GM18867 (cell line): Measurements from ENCODE around the gene ATP13A1.
"Not testable (repeated sequence)": the region's sequence is repeated elsewhere in the genome, so short reads cannot be mapped to it uniquely, and the experiment has no call there.

Source experiments
- ATAC-seq: cut with Tn5 transposase; IDR thresholded peaks from one replicate; pipeline ENCODE4 v1.9.1; 2021; ENCODE audit warnings: mild to moderate bottlenecking, moderate library complexity; ENCODE audit not compliant: unreplicated experiment

ATP13A1 gene

GRCh38 chr19:19624032-19624570, 39.4 kb downstream of the ATP13A1 start:
- ATAC-seq: no peak

- no peak for ATAC-seq
These were observed 40.1 kb downstream of the ATP13A1 start for GRCh38 chr19:19623383-19623782.

GRCh38 chr19:19619849-19620210, 43.6 kb downstream of the ATP13A1 start:
- ATAC-seq: no peak

GRCh38 chr19:19619181-19619848, 44.2 kb downstream of the ATP13A1 start:
- no peak for ATAC-seq

GRCh38 chr19:19618219-19619051, 45.0 kb downstream of the ATP13A1 start, which contains the start of gene PBX4:
Gene PBX4, minus strand, starts transcription at chr19:19618687. Its CDS starts 58 bp downstream, at chr19:19618629.
- ATAC-seq: peak; percentile 89

DNA sequence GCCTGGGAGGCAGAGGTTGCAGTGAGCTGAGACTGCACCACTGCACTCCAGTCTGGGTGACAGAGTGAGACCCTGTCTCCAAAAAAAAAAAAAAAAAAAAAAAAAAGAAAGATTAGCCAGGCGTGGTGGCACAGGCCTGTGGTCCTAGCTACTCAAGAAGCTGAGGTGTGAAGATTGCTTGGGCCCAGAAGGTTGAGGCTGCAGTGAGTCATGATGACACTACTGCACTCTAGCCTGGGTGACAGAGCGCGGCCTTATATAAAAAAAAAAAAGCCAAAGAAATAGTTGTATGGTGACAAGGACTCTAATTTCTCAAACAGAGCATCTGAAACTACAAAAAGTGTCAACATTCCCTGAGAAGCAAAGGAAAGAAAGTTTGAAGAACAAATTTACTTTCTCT, 48.4 kb downstream of the ATP13A1 start:
- ATAC-seq: peak; percentile 23

- no peak for ATAC-seq
These were observed 50.0 kb downstream of the ATP13A1 start for GRCh38 chr19:19613506-19613905.

GRCh38 chr19:19610376-19611202, 52.9 kb downstream of the ATP13A1 start:
- no peak for ATAC-seq

GRCh38 chr19:19606686-19607085, 56.8 kb downstream of the ATP13A1 start:
- not testable (repeated sequence) for ATAC-seq

DNA sequence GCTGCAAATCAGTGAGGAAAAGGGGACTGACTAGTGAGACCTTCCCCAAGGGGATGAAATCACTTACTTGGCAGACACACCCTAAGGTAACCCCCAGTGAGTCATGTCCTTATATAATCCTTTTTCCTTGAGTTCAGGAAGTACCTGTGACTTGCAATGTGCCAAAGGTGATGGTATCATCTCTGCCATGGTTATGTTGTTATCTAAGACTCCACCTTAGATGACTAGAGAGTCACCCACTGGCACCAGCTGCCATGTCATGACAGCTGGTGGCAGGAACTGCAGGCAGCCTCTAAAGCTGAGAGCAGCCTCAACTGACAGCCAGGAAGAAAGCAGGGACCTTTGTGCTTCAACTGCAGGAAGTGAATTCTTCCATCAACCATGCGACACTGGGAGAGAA, 57.5 kb downstream of the ATP13A1 start:
- no peak for ATAC-seq

- no peak for ATAC-seq
These were observed 60.7 kb downstream of the ATP13A1 start for GRCh38 chr19:19602713-19603324.

- no peak for ATAC-seq
These were observed 61.3 kb downstream of the ATP13A1 start for GRCh38 chr19:19602136-19602712.

DNA sequence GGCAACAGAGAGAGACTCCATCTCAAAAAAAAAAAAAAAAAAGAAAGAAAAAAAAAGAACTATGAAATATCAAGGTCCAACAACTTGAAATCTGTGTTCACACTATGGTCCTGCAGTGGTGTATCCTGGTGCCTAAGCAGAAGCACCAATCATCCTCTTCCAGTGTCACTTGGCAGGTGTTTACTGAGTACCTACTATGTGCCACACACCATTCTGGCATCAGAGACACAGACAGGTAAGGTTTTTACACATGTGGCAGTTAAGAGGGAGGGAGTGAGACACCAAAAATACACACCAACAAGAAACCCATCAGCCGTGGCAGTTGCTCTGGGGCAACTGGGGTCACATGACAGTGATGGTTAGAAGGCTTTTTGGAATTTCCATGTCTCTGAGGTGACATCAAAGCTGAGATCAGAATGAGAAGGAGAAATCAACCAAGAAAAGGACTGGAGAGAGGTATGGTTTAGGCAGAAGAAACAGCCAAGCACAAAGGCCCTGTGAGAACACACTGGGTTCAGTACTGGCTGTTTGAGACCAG, 62.6 kb downstream of the ATP13A1 start:
- ATAC-seq: no peak

GRCh38 chr19:19598728-19599451, 64.6 kb downstream of the ATP13A1 start:
- ATAC-seq: peak; percentile 40

GRCh38 chr19:19597809-19598306, 65.6 kb downstream of the ATP13A1 start:
- ATAC-seq: peak; percentile 59
